ENCODE results near the gene VGF.

VGF gene

DNA sequence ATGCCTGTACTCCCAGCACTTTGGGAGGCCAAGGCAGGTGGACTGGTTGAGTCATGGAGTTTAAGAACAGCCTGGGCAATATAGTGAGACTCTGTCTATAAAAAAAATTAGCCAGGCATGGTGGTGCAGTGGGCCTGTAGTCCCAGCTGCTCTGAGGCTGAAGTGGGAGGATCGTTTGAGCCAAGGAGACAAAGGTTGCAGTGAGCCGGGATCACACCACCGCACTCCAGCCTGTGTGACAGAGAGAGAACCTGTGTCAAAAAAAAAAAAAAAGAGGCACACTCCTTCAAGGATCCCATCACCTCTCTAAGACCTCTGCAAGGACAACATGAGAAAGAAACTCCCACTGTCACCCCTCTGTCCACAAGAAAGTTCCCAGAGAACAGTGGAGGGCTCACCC is 10.3 kb upstream of the VGF start:
- POLR2A ChIA-PET, result no interaction called here
- DNase-seq (ENCODE audit: extremely low spot score), result no peak
- TF ChIP-seq, protein P1, sequence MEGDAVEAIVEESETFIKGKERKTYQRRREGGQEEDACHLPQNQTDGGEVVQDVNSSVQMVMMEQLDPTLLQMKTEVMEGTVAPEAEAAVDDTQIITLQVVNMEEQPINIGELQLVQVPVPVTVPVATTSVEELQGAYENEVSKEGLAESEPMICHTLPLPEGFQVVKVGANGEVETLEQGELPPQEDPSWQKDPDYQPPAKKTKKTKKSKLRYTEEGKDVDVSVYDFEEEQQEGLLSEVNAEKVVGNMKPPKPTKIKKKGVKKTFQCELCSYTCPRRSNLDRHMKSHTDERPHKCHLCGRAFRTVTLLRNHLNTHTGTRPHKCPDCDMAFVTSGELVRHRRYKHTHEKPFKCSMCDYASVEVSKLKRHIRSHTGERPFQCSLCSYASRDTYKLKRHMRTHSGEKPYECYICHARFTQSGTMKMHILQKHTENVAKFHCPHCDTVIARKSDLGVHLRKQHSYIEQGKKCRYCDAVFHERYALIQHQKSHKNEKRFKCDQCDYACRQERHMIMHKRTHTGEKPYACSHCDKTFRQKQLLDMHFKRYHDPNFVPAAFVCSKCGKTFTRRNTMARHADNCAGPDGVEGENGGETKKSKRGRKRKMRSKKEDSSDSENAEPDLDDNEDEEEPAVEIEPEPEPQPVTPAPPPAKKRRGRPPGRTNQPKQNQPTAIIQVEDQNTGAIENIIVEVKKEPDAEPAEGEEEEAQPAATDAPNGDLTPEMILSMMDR (IDR thresholded peaks at IDR 0.05; ENCODE audit: control extremely low read depth, extremely low read depth, low read depth, missing control alignments), result no peak
- CTCF ChIA-PET, result interaction anchor here (1.6 to 6.2 kb wide), 2 partner anchors 17 to 42 kb away, joined by 4 to 42 read pairs; partner anchors contain the start of genes PLOD3 and ZNHIT1

- POLR2A ChIA-PET, result no interaction called here
- CTCF ChIA-PET, result interaction anchor here (0.9 to 6.2 kb wide), 9 partner anchors 16 to 212 kb away, joined by 3 to 42 read pairs (median 4); no protein-coding TSS in a partner anchor
- DNase-seq (ENCODE audit: extremely low spot score), result no peak
- TF ChIP-seq, protein P1 (IDR thresholded peaks at IDR 0.05; ENCODE audit: control extremely low read depth, extremely low read depth, low read depth, missing control alignments), result no peak
These were observed 9.0 kb upstream of the VGF start for GRCh38 chr7:101174322-101174854.

- ChIA-PET CTCF (interaction anchor here (0.9 to 6.2 kb wide), 9 partner anchors 15 to 212 kb away, joined by 3 to 42 read pairs (median 4); no protein-coding TSS in a partner anchor), POLR2A (no interaction called here)
- TF ChIP-seq, protein P1 (IDR thresholded peaks at IDR 0.05; ENCODE audit: control extremely low read depth, extremely low read depth, low read depth, missing control alignments), result no peak
- peak; percentile 86 for DNase-seq (ENCODE audit: extremely low spot score)
These were observed 8.4 kb upstream of the VGF start for GRCh38 chr7:101173752-101174244.

DNA sequence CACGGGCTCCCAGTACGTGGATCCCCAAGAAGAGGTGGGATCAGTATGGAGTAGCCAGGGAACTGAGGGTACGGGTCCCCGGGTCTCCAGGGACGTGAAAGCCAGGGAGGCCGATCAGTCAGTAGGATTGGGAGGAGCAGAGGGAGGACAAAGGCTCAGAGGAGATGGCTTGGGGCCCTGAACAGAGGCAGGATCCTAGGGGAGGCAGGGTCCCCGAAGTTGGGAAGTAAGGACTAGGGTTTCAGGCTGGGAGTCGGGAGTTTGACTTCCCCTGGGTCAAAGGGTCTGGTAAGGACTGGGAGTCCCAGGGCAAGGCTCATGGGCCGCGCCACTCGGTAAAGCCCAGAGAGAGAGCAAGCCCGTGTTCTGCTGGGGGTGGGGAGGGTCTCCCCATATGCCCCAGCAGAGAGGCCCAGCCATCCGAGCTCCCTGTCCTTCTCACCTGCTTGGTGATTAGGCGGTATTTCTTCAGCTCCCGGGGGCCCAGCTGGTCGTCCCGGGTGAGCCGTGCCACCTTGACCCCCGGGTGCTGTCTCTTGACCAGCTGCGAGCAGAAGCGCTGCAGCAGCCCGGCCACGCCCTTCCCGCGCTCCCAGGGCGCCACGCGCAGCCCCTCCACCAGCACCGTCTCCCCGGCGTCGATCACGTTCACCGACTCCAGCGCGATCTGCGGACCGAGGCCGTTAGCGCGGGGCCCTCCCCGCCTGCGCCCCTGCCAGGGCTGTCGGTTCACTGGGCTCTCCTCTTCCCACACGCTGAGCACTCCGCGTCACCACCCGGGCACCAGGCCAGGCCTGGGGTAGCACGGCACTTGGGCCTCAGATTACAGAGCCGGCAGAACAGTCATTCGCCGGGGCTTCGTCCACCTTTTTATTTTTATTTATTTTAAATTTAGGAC is 7.7 kb upstream of the VGF start:
- ChIA-PET CTCF (interaction anchor here (0.9 to 6.2 kb wide), 8 partner anchors 19 to 213 kb away, joined by 3 to 42 read pairs (median 5); no protein-coding TSS in a partner anchor), POLR2A (no interaction called here)
- no peak for DNase-seq (ENCODE audit: extremely low spot score)
- TF ChIP-seq, protein P1 (IDR thresholded peaks at IDR 0.05; ENCODE audit: control extremely low read depth, extremely low read depth, low read depth, missing control alignments), result no peak

DNA sequence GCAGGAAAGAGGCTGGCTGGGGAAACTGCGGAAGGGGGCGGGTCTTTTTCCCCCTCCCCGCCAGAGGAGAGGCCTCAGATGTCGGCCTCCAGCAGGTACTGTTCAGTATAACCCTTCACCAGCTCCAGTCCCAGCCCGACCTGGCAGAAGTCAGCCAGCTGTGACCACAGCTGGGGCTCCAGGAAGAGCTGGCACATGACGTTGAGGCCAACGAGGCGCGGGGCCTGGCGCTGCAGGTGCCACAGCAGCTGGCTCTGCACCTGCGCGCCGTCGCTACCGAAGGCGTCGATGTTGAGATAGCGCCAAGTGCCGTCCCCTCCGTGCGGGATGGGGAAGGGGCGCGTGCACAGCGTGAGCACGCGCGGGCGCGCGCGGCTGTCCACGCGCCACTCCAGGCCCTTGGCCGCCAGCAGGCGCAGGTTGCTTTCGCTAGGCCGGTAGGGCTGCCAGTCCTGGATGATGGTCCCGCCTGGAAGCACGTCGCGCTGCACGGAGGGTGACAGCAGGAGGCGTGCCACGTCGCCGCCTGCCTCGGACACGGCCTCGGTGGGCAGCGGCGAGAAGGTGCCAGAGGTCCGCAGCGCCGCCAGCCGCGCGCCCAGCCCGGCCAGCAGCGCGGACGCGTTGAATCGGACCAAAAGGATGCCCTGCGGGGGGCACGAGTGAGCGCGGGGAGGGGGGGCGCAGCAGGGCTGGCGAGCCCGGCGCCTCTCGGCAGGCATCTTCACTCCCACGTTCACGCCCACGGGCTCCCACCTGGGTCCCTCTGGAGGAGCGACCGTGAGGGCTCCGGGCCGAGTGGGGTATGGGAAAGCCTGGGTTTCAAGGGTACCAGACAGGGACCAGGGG is 6.9 kb upstream of the VGF start:
- POLR2A ChIA-PET, result no interaction called here
- no peak for DNase-seq (ENCODE audit: extremely low spot score)
- CTCF ChIA-PET, result interaction anchor here (1.5 to 3.1 kb wide), 5 partner anchors 14 to 108 kb away, joined by 3 to 27 read pairs (median 20); no protein-coding TSS in a partner anchor
- TF ChIP-seq, protein P1 (IDR thresholded peaks at IDR 0.05; ENCODE audit: control extremely low read depth, extremely low read depth, low read depth, missing control alignments), result no peak

GRCh38 chr7:101171442-101171837 is 6.1 kb upstream of the VGF start:
- DNase-seq (ENCODE audit: extremely low spot score), result no peak
- POLR2A ChIA-PET, result no interaction called here
- TF ChIP-seq, protein P1 (IDR thresholded peaks at IDR 0.05; ENCODE audit: control extremely low read depth, extremely low read depth, low read depth, missing control alignments), result no peak
- CTCF ChIA-PET, result interaction anchor here (1.5 to 3.1 kb wide), 6 partner anchors 11 to 94 kb away, joined by 4 to 27 read pairs (median 6); no protein-coding TSS in a partner anchor

Measured in GM10248 (cell line).